Neural cell (in vitro differentiated cells): ENCODE measurements around the gene TTC8. TPM values are rescaled to one million over a fixed set of nuclear protein-coding genes. Genes with fewer than 3 reads are reported as not detected.

Experiments used
- H2AFZ ChIP-seq: fragments of 200-600, 300-800 bp; sonication (generic), shearing (Covaris generic); 2 replicates; pipeline ENCODE4 v1.6.0; 2014; ENCODE audit warnings: low read depth, mild to moderate bottlenecking, antibody characterized with exemption, low read length, moderate library complexity
- H3F3A ChIP-seq: fragments of 200-600 bp; shearing (Covaris generic); 2 replicates; pipeline ENCODE4 v1.6.1; 2016; ENCODE audit warnings: mild to moderate bottlenecking, moderate library complexity, mixed read lengths, antibody characterized with exemption, low read length; ENCODE audit not compliant: insufficient read depth, poor library complexity, severe bottlenecking
- H3K27ac ChIP-seq: fragments of 200-600, 300-800 bp; sonication (generic), shearing (Covaris generic); 2 replicates; pipeline ENCODE4 v1.5.1; 2014; ENCODE audit warnings: mild to moderate bottlenecking, low read length, moderate library complexity
- H3K27me3 ChIP-seq: fragments of 300-800, 200-600 bp; sonication (generic), shearing (Covaris generic); 2 replicates; pipeline ENCODE4 v1.6.0; 2014; ENCODE audit warnings: mild to moderate bottlenecking, low read depth, low read length, moderate library complexity; ENCODE audit not compliant: insufficient read depth
- H3K36me3 ChIP-seq: fragments of 300-800, 200-600 bp; sonication (generic), shearing (Covaris generic); 2 replicates; pipeline ENCODE4 v1.5.1; 2014; ENCODE audit warnings: mild to moderate bottlenecking, antibody characterized with exemption, low read length, moderate library complexity; ENCODE audit not compliant: insufficient read depth
- H3K4me2 ChIP-seq: fragments of 300-800, 200-600 bp; sonication (generic), shearing (Covaris generic); 2 replicates; pipeline ENCODE4 v1.6.0; 2014; ENCODE audit warnings: mild to moderate bottlenecking, low read length
- H3K4me3 ChIP-seq: fragments of 300-800, 200-600 bp; sonication (generic), shearing (Covaris generic); 2 replicates; pipeline ENCODE4 v1.5.1; 2014; ENCODE audit warnings: mild to moderate bottlenecking, low read length, moderate library complexity
- H3K79me2 ChIP-seq: fragments of 200-600 bp; shearing (Covaris generic); replicated peaks from 2 replicates; pipeline ENCODE4 v1.6.0; 2014; ENCODE audit warnings: mild to moderate bottlenecking, low read length, moderate library complexity; ENCODE audit not compliant: insufficient read depth
- H3K9ac ChIP-seq: fragments of 300-800, 200-600 bp; sonication (generic), shearing (Covaris generic); 2 replicates; pipeline ENCODE4 v1.6.1; 2016; ENCODE audit warnings: mild to moderate bottlenecking, low read length, mixed read lengths
- H3K9me2 ChIP-seq: fragments of 200-600 bp; shearing (Covaris generic); 2 replicates; pipeline ENCODE4 v1.6.1; 2016; ENCODE audit warnings: mild to moderate bottlenecking, low read length, mixed read lengths; ENCODE audit not compliant: insufficient read depth
- H3K9me3 ChIP-seq: fragments of 200-600, 300-800 bp; sonication (generic), shearing (Covaris generic); 2 replicates; pipeline ENCODE4 v1.6.1; 2016; ENCODE audit warnings: mild to moderate bottlenecking, mixed run types, low read length, moderate library complexity, mixed read lengths
- H4K20me1 ChIP-seq: fragments of 200-600 bp; shearing (Covaris generic); 2 replicates; pipeline ENCODE4 v1.6.1; 2016; ENCODE audit warnings: mild to moderate bottlenecking, mixed run types; ENCODE audit not compliant: insufficient read depth
- CTCF ChIP-seq: fragments of 450-650 bp; IDR thresholded peaks from 2 replicates; pipeline ENCODE4 v1.5.1; 2014; ENCODE audit warnings: antibody characterized with exemption, mild to moderate bottlenecking, moderate library complexity; ENCODE audit not compliant: poor library complexity, severe bottlenecking
- EP300 ChIP-seq: fragments of 450-650 bp; conservative IDR thresholded peaks from 2 replicates; pipeline ENCODE4 v1.6.1; 2014; ENCODE audit warnings: antibody characterized with exemption, mild to moderate bottlenecking, moderate library complexity; ENCODE audit not compliant: poor library complexity, severe bottlenecking
- EZH2 ChIP-seq: fragments of 200-600, 300-800 bp; shearing (Covaris generic), sonication (generic); IDR thresholded peaks from 2 replicates; pipeline ENCODE4 v1.6.1; 2014; ENCODE audit warnings: antibody characterized with exemption, low read length, borderline replicate concordance, mild to moderate bottlenecking; ENCODE audit not compliant: insufficient read depth, poor library complexity, severe bottlenecking
- MXI1 ChIP-seq: fragments of 450-650 bp; conservative IDR thresholded peaks from 2 replicates; pipeline ENCODE4 v1.6.1; 2014; ENCODE audit warnings: antibody characterized with exemption, mild to moderate bottlenecking; ENCODE audit not compliant: poor library complexity, severe bottlenecking
- POLR2AphosphoS5 ChIP-seq: IDR thresholded peaks from 2 replicates; pipeline ENCODE4 v1.6.1; 2012
- RAD21 ChIP-seq: fragments of 450-650 bp; conservative IDR thresholded peaks from 2 replicates; pipeline ENCODE4 v1.6.1; 2014; ENCODE audit warnings: antibody characterized with exemption, mild to moderate bottlenecking, moderate library complexity
- REST ChIP-seq: IDR thresholded peaks from 2 replicates; pipeline ENCODE4 v1.6.1; 2012; ENCODE audit warnings: borderline replicate concordance
- SMC3 ChIP-seq: fragments of 450-650 bp; conservative IDR thresholded peaks from 2 replicates; pipeline ENCODE4 v1.6.1; 2014; ENCODE audit warnings: antibody characterized with exemption, mild to moderate bottlenecking, moderate library complexity; ENCODE audit not compliant: poor library complexity
- TAF1 ChIP-seq: IDR thresholded peaks from 2 replicates; pipeline ENCODE4 v1.6.1; 2012; ENCODE audit warnings: low read depth
- polyA plus RNA-seq: library from polyadenylated mRNA; depleted of rRNA; stranded (reverse); fragments of >200 nt; gene quantifications from 2 replicates; pipeline ENCODE4 v1.2.3, GENCODE V29; 2014

Gene TTC8
- polyA plus RNA-seq, 1 donor from 2014 or later: 28.1 TPM

DNA sequence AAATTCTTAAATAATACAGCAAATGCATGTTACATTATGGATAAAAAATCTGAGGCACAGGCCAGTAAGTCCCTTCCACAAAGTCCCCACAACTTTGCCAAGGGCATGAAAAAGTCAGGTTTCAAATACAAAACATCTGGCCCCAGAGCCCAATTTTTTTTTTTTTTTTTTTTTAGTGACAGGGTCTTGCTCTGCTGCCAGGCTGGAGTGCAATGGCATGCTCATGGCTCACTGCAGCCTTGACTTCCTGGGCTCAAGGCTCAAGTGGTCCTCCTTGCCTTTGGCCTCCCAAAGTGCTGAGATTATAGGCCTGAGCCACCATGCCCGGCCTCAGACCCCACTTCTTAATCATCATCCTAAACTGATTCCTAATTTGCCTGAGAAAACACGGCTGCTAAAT is 3.1 kb upstream of the TTC8 start:
- no peak overlapping the region for H3K9ac ChIP-seq
- H3K9me2 ChIP-seq: no peaks in the 10 kb centered on the region
- H3K36me3 ChIP-seq: no peaks in the 10 kb centered on the region
- no peak overlapping the region for H3K4me3 ChIP-seq
- TF ChIP-seq MXI1: no peak
- TF ChIP-seq REST: no peak
- TF ChIP-seq CTCF: no peak
- TF ChIP-seq EP300: no peak
- no peak for TF ChIP-seq SMC3
- TF ChIP-seq RAD21: no peak
- no peak for TF ChIP-seq TAF1
- TF ChIP-seq EZH2: no peak
- TF ChIP-seq POLR2AphosphoS5: no peak
- H3K4me2 ChIP-seq: no peak overlapping the region
- H3F3A ChIP-seq: no peaks in the 10 kb centered on the region
- H2AFZ ChIP-seq: no peak overlapping the region
- H3K27me3 ChIP-seq: no peaks in the 10 kb centered on the region
- H4K20me1 ChIP-seq: no peaks in the 10 kb centered on the region
- no peak overlapping the region for H3K27ac ChIP-seq
- H3K79me2 ChIP-seq: peaks cover 8% of the 10 kb centered on the region
- H3K9me3 ChIP-seq: no peaks in the 10 kb centered on the region

GRCh38 chr14:88821888-88822287 is 2.6 kb upstream of the TTC8 start:
- Histone ChIP-seq H3K9ac (no peak overlapping the region), H3K79me2 (peaks cover 12% of the 10 kb centered on the region), H4K20me1 (no peaks in the 10 kb centered on the region), H3K27me3 (no peaks in the 10 kb centered on the region), H3F3A (no peaks in the 10 kb centered on the region), H3K36me3 (no peaks in the 10 kb centered on the region), H3K9me2 (no peaks in the 10 kb centered on the region), H3K4me3 (no peak overlapping the region), H3K4me2 (no peak overlapping the region), H2AFZ (no peak overlapping the region), H3K27ac (no peak overlapping the region), H3K9me3 (no peaks in the 10 kb centered on the region)
- TF ChIP-seq EZH2 (no peak), RAD21 (no peak), EP300 (no peak), SMC3 (no peak), REST (no peak), POLR2AphosphoS5 (no peak), CTCF (no peak), TAF1 (no peak), MXI1 (no peak)
